Measurements from ENCODE around the gene HDGFL3. TPM values are rescaled to one million over a fixed set of nuclear protein-coding genes. Genes with fewer than 3 reads are reported as not detected.

HDGFL3 gene
- total and polyA plus RNA-seq, 9 donors = 24.7 to 67.6 (median 52.6) TPM

- Histone ChIP-seq H3K9me3 (no peaks in the 10 kb centered on the region), H3K36me3 (no peaks in the 10 kb centered on the region), H3K27me3 (no peaks in the 10 kb centered on the region), H3K4me3 (no peak overlapping the region), H3K4me1 (ENCODE audit: insufficient read depth) (no peaks in the 10 kb centered on the region), H3K27ac (no peak overlapping the region)
- no peak for DNase-seq
- intact Hi-C loops (cut with DNase I) = no loop called here
- TF ChIP-seq POLR2A (IDR thresholded peaks at IDR 0.05) = no peak
- TF ChIP-seq CTCF (IDR thresholded peaks at IDR 0.05) = no peak
- no peak for TF ChIP-seq EP300 (IDR thresholded peaks at IDR 0.05)
- WGBS, 3 donors = 97 to 100% (median 98%) methylated on average over 2 of the region's 2 CpGs
These were observed 77.8 kb downstream of the HDGFL3 start for GRCh38 chr15:83129791-83130190.

- no peaks in the 10 kb centered on the region for H3K4me1 ChIP-seq (ENCODE audit: insufficient read depth)
- no peaks in the 10 kb centered on the region for H3K9me3 ChIP-seq
- intact Hi-C loops (cut with DNase I) = no loop called here
- H3K27ac ChIP-seq = no peak overlapping the region
- H3K27me3 ChIP-seq = no peaks in the 10 kb centered on the region
- H3K4me3 ChIP-seq = no peak overlapping the region
- no peaks in the 10 kb centered on the region for H3K36me3 ChIP-seq
- WGBS, 3 donors = 59 to 61% (median 61%) methylated on average over 3 of the region's 3 CpGs
- no peak for DNase-seq
- TF ChIP-seq POLR2A (IDR thresholded peaks at IDR 0.05) = no peak
- TF ChIP-seq EP300 (IDR thresholded peaks at IDR 0.05) = no peak
- no peak for TF ChIP-seq CTCF (IDR thresholded peaks at IDR 0.05)
These were observed 80.0 kb downstream of the HDGFL3 start for GRCh38 chr15:83127547-83128150.

GRCh38 chr15:83123529-83123928, 84.1 kb downstream of the HDGFL3 start:
- H3K4me1 ChIP-seq (ENCODE audit: insufficient read depth) = no peaks in the 10 kb centered on the region
- 95 to 98% (median 95%) methylated on average over 1 of the region's 1 CpG for WGBS, 3 donors
- TF ChIP-seq EP300 (IDR thresholded peaks at IDR 0.05) (no peak), CTCF (IDR thresholded peaks at IDR 0.05) (no peak), POLR2A (IDR thresholded peaks at IDR 0.05) (no peak)
- DNase-seq = no peak
- H3K27me3 ChIP-seq = no peaks in the 10 kb centered on the region
- no peaks in the 10 kb centered on the region for H3K9me3 ChIP-seq
- no peak overlapping the region for H3K27ac ChIP-seq
- no peaks in the 10 kb centered on the region for H3K36me3 ChIP-seq
- H3K4me3 ChIP-seq = no peak overlapping the region
- intact Hi-C loops (cut with DNase I) = no loop called here

- no peaks in the 10 kb centered on the region for H3K27me3 ChIP-seq
- DNase-seq = no peak
These were observed 87.5 kb downstream of the HDGFL3 start for GRCh38 chr15:83119968-83120581.

More at GRCh38 chr15:83119968-83120581, 87.5 kb downstream of the HDGFL3 start:
- 62 to 69% (median 67%) methylated on average over 9 of the region's 9 CpGs for WGBS, 3 donors
- H3K4me1 ChIP-seq (ENCODE audit: insufficient read depth) = no peaks in the 10 kb centered on the region
- TF ChIP-seq POLR2A (IDR thresholded peaks at IDR 0.05) = no peak
- TF ChIP-seq EP300 (IDR thresholded peaks at IDR 0.05) = no peak
- no peak for TF ChIP-seq CTCF (IDR thresholded peaks at IDR 0.05)
- no peak overlapping the region for H3K27ac ChIP-seq
- no peaks in the 10 kb centered on the region for H3K9me3 ChIP-seq
- intact Hi-C loops (cut with DNase I) = no loop called here
- H3K4me3 ChIP-seq = no peak overlapping the region
- no peaks in the 10 kb centered on the region for H3K36me3 ChIP-seq

Measured in ovary (tissue), 9 donors.